SK-N-SH (cell line): Measurements from ENCODE around the gene FAM83D. TPM values are rescaled to one million over a fixed set of nuclear protein-coding genes. Genes with fewer than 3 reads are reported as not detected.

Source experiments
- CTCF ChIA-PET: fragments of 300-600, 350-600 bp; formaldehyde crosslinking; extraction: SDS; loops from one replicate; lab custom pipeline; 2021; lab: Yijun Ruan, JAX
- POLR2A ChIA-PET: fragments of 350-600 bp; sonication (Branson Sonifier 250); formaldehyde crosslinking; extraction: SDS; loops from one replicate; lab custom pipeline; 2020; ENCODE audit warnings: antibody characterized with exemption, inconsistent platforms; lab: Yijun Ruan, JAX
- DNase-seq: peaks from one replicate; pipeline ENCODE4 v3.0.0; 2012
- H2AFZ ChIP-seq: fragments of 200-600 bp; sonication (generic); 2 replicates; pipeline ENCODE4 v1.8.1; 2016; ENCODE audit warnings: antibody characterized with exemption, mild to moderate bottlenecking, low read depth
- H3F3A ChIP-seq: fragments of 200-600 bp; sonication (generic); replicated peaks from 2 replicates; pipeline ENCODE3; 2016; ENCODE audit warnings: antibody characterized with exemption, mild to moderate bottlenecking; ENCODE audit not compliant: insufficient read depth
- H3K27ac ChIP-seq, 2 experiments: fragments of 200-500 bp in 1 of 2; fragments of 200-600 bp in 1 of 2; sonication (Bioruptor generic) in 1 of 2; sonication (generic), shearing (Covaris generic) in 1 of 2; 2 replicates each; pipeline versions ENCODE4 v1.5.1 to v1.6.1; 2014 to 2016; ENCODE audit warnings: low read depth in 2 of 2, inconsistent platforms in 1 of 2, low read length in 1 of 2, mild to moderate bottlenecking in 1 of 2, mixed read lengths in 1 of 2
- H3K27me3 ChIP-seq: fragments of 200-600 bp; sonication (generic), shearing (Covaris generic); 2 replicates; pipeline ENCODE4 v1.6.1; 2016; ENCODE audit warnings: mixed run types; ENCODE audit not compliant: insufficient read depth
- H3K36me3 ChIP-seq, 2 experiments: fragments of 200-500 bp in 1 of 2; fragments of 200-600 bp in 1 of 2; sonication (Bioruptor generic) in 1 of 2; sonication (generic) in 1 of 2; replicated peaks in 1 of 2; 2 replicates each; pipeline versions ENCODE3 to v1.5.1; 2014 to 2016; ENCODE audit warnings: low read length in 1 of 2, mild to moderate bottlenecking in 1 of 2; ENCODE audit not compliant: insufficient read depth in 2 of 2, control insufficient read depth in 1 of 2
- H3K4me1 ChIP-seq, 2 experiments: fragments of 200-500 bp in 1 of 2; fragments of 200-600 bp in 1 of 2; sonication (Bioruptor generic) in 1 of 2; sonication (generic), shearing (Covaris generic) in 1 of 2; 2 replicates each; pipeline versions ENCODE4 v1.5.1 to v1.6.1; 2014 to 2016; ENCODE audit warnings: low read depth in 1 of 2, low read length in 1 of 2, mixed run types in 1 of 2; ENCODE audit not compliant: insufficient read depth in 2 of 2, control insufficient read depth in 1 of 2
- H3K4me2 ChIP-seq: fragments of 200-600 bp; sonication (generic), shearing (Covaris generic); 2 replicates; pipeline ENCODE4 v1.6.1; 2017; ENCODE audit warnings: mixed run types
- H3K4me3 ChIP-seq, 2 experiments: fragments of 200-500 bp in 1 of 2; fragments of 200-600 bp in 1 of 2; sonication (Bioruptor generic) in 1 of 2; sonication (generic), shearing (Covaris generic) in 1 of 2; 2 replicates each; pipeline versions ENCODE4 v1.5.1 to v1.8.1; 2014 to 2016; ENCODE audit warnings: low read depth in 2 of 2, inconsistent platforms in 1 of 2, low read length in 1 of 2, mild to moderate bottlenecking in 1 of 2, mixed read lengths in 1 of 2, moderate library complexity in 1 of 2
- H3K79me2 ChIP-seq: fragments of 200-600 bp; sonication (generic); 2 replicates; pipeline ENCODE4 v1.8.1; 2017; ENCODE audit warnings: mild to moderate bottlenecking; ENCODE audit not compliant: insufficient read depth
- H3K9ac ChIP-seq: fragments of 200-600 bp; sonication (generic); 2 replicates; pipeline ENCODE4 v1.6.1; 2017; ENCODE audit warnings: mixed run types
- H3K9me2 ChIP-seq: fragments of 200-600 bp; sonication (generic); 2 replicates; pipeline ENCODE4 v1.6.1; 2017; ENCODE audit warnings: mixed run types
- H3K9me3 ChIP-seq: fragments of 200-600 bp; sonication (generic); 2 replicates; pipeline ENCODE4 v1.6.1; 2017; ENCODE audit warnings: mixed run types, mild to moderate bottlenecking, moderate library complexity
- H4K20me1 ChIP-seq: fragments of 200-600 bp; sonication (generic); 2 replicates; pipeline ENCODE4 v1.6.1; 2017; ENCODE audit warnings: mild to moderate bottlenecking, mixed run types; ENCODE audit not compliant: insufficient read depth
- CHD2 ChIP-seq: fragments of 150-350 bp; IDR thresholded peaks from 2 replicates; pipeline ENCODE4 v1.6.1; 2018; ENCODE audit warnings: low read length; ENCODE audit not compliant: partially characterized antibody
- CTCF ChIP-seq: fragments of 200-600 bp; sonication (generic); IDR thresholded peaks from 2 replicates; pipeline ENCODE4 v1.6.1; 2017; ENCODE audit warnings: antibody characterized with exemption, mild to moderate bottlenecking, moderate library complexity
- ELF1 ChIP-seq: IDR thresholded peaks from 2 replicates; pipeline ENCODE4 v1.4.0; 2012
- EZH2phosphoT487 ChIP-seq: fragments of 200-600 bp; sonication (generic); IDR thresholded peaks from 2 replicates; pipeline ENCODE4 v1.6.1; 2017; ENCODE audit warnings: low read depth, mixed run types, mild to moderate bottlenecking, antibody characterized with exemption, moderate library complexity, borderline replicate concordance
- FOXJ3 ChIP-seq: sonication (generic); formaldehyde crosslinking; IDR thresholded peaks from 2 replicates; pipeline ENCODE4 v1.5.1; 2020; ENCODE audit warnings: mild to moderate bottlenecking, missing genetic modification reagents
- FOXM1 ChIP-seq: IDR thresholded peaks from 2 replicates; pipeline ENCODE4 v1.4.0; 2012; ENCODE audit warnings: low read depth, mild to moderate bottlenecking
- GABPA ChIP-seq: IDR thresholded peaks from 2 replicates; pipeline ENCODE4 v1.4.0; 2012; ENCODE audit warnings: low read depth, mild to moderate bottlenecking
- GATA2 ChIP-seq: sonication (generic); formaldehyde crosslinking; IDR thresholded peaks from 2 replicates; pipeline ENCODE4 v1.5.0; 2020; ENCODE audit warnings: mild to moderate bottlenecking, missing genetic modification reagents
- IRF3 ChIP-seq: fragments of 150-350 bp; IDR thresholded peaks from 2 replicates; pipeline ENCODE4 v1.6.1; 2016; ENCODE audit warnings: mild to moderate bottlenecking, low read depth, low read length
- JUND ChIP-seq: IDR thresholded peaks from 2 replicates; pipeline ENCODE4 v1.4.0; 2012
- MAX ChIP-seq: IDR thresholded peaks from 2 replicates; pipeline ENCODE4 v1.4.0; 2012; ENCODE audit warnings: low read depth
- MEF2A ChIP-seq: IDR thresholded peaks from 2 replicates; pipeline ENCODE4 v1.4.0; 2012; ENCODE audit warnings: low read depth, borderline replicate concordance
- MXI1 ChIP-seq: IDR thresholded peaks from 2 replicates; pipeline ENCODE4 v1.6.1; 2012; ENCODE audit warnings: mild to moderate bottlenecking, low read depth, low read length, improper control_type of control experiment
- NRF1 ChIP-seq: IDR thresholded peaks from 2 replicates; pipeline ENCODE4 v1.6.1; 2012; ENCODE audit warnings: low read depth, mild to moderate bottlenecking, low read length
- PBX3 ChIP-seq: IDR thresholded peaks from 2 replicates; pipeline ENCODE4; 2012
- POLR2AphosphoS5 ChIP-seq: IDR thresholded peaks from 2 replicates; pipeline ENCODE4 v1.6.1; 2012; ENCODE audit warnings: low read depth, low read length
- RAD21 ChIP-seq: IDR thresholded peaks from 2 replicates; pipeline ENCODE4 v1.6.1; 2012; ENCODE audit warnings: mild to moderate bottlenecking, low read length
- RCOR1 ChIP-seq: fragments of 150-350 bp; IDR thresholded peaks from 2 replicates; pipeline ENCODE4 v1.6.1; 2017; ENCODE audit warnings: antibody characterized with exemption, low read length
- RFX5 ChIP-seq: IDR thresholded peaks from 2 replicates; pipeline ENCODE4 v1.6.1; 2012; ENCODE audit warnings: mild to moderate bottlenecking, improper control_type of control experiment, low read length
- RXRA ChIP-seq: IDR thresholded peaks from 2 replicates; pipeline ENCODE4 v1.4.0; 2012; ENCODE audit warnings: low read depth, mild to moderate bottlenecking, borderline replicate concordance
- TEAD4 ChIP-seq: IDR thresholded peaks from 2 replicates; pipeline ENCODE4 v1.4.0; 2012; ENCODE audit warnings: mild to moderate bottlenecking, borderline replicate concordance; ENCODE audit not compliant: insufficient read depth
- USF2 ChIP-seq: fragments of 150-350 bp; IDR thresholded peaks from 2 replicates; pipeline ENCODE4 v1.6.1; 2017; ENCODE audit warnings: antibody characterized with exemption, low read length, low read depth, borderline replicate concordance
- WGBS: methylation state at CpG from one replicate; pipeline ENCODE4 v1.1.6; 2017; ENCODE audit warnings: low lambda C conversion rate; 5-methylcytosine and 5-hydroxymethylcytosine counted together
- polyA plus RNA-seq, 3 experiments: library from polyadenylated mRNA; depleted of rRNA; stranded (reverse); fragments of >200 nt; gene quantifications; 2 replicates each; pipeline ENCODE4 v1.2.3, GENCODE V29; 2012

The FAM83D gene
- polyA plus RNA-seq, 1 of the 3 experiments (the other 2 are of a cell fraction), result 21.5 TPM

GRCh38 chr20:38920411-38920810 lies 5.8 kb upstream of the FAM83D start:
- H3K9me2 ChIP-seq, result no peaks in the 10 kb centered on the region
- H3K79me2 ChIP-seq, result no peaks in the 10 kb centered on the region
- H3K9me3 ChIP-seq, result no peaks in the 10 kb centered on the region
- ChIA-PET CTCF (interaction anchor here (0.6 to 3.2 kb wide), 3 partner anchors 27 to 129 kb away, joined by 3 to 18 read pairs (median 12); no protein-coding TSS in a partner anchor), POLR2A (no interaction called here)
- no peak overlapping the region for H3K4me2 ChIP-seq
- no peak overlapping the region for H2AFZ ChIP-seq
- no peaks in the 10 kb centered on the region for H4K20me1 ChIP-seq
- H3K9ac ChIP-seq, result no peak overlapping the region
- no peak overlapping the region for H3K4me3 ChIP-seq
- no peaks in the 10 kb centered on the region for H3K4me1 ChIP-seq
- H3F3A ChIP-seq, result peaks cover 3% of the 10 kb centered on the region
- TF ChIP-seq RAD21 (no peak), FOXM1 (no peak), EZH2phosphoT487 (no peak), MXI1 (no peak), RXRA (no peak), RCOR1 (no peak), JUND (no peak), MEF2A (no peak), CTCF (no peak)
- no peak for DNase-seq
- peaks cover 11% of the 10 kb centered on the region; the same call in 1 of the 2 replicates for H3K27me3 ChIP-seq
- no peaks in the 10 kb centered on the region for H3K36me3 ChIP-seq
- WGBS, result 21% methylated on average over 3 of the region's 3 CpGs
- no peak overlapping the region for H3K27ac ChIP-seq

- Histone ChIP-seq H3K9me2 (no peaks in the 10 kb centered on the region), H3K4me1 (no peaks in the 10 kb centered on the region; a peak in 1 of 4 replicates), H3K79me2 (no peaks in the 10 kb centered on the region), H3F3A (peaks cover 3% of the 10 kb centered on the region), H3K36me3 (no peaks in the 10 kb centered on the region), H4K20me1 (no peaks in the 10 kb centered on the region), H3K27ac (no peak overlapping the region), H3K4me2 (no peak overlapping the region), H3K9me3 (no peaks in the 10 kb centered on the region), H3K4me3 (no peak overlapping the region), H3K27me3 (peaks cover 11% of the 10 kb centered on the region; the same call in 1 of the 2 replicates), H3K9ac (no peak overlapping the region), H2AFZ (no peak overlapping the region)
- ChIA-PET POLR2A (interaction anchor here (0.5 kb wide), 1 partner anchor 55 kb away, joined by 3 read pairs; no protein-coding TSS in a partner anchor), CTCF (interaction anchor here (0.8 to 3.2 kb wide), 4 partner anchors 27 to 191 kb away, joined by 3 to 18 read pairs (median 10); no protein-coding TSS in a partner anchor)
- WGBS, result 70% methylated on average over 9 of the region's 9 CpGs
- no peak for TF ChIP-seq RCOR1
- no peak for TF ChIP-seq IRF3
- no peak for TF ChIP-seq ELF1
- no peak for TF ChIP-seq PBX3
- TF ChIP-seq NRF1, result no peak
- TF ChIP-seq FOXJ3 (CRISPR knock-in tag), result no peak
- no peak for TF ChIP-seq TEAD4
- no peak for TF ChIP-seq RXRA
- TF ChIP-seq MAX, result no peak
- no peak for TF ChIP-seq POLR2AphosphoS5
- TF ChIP-seq GABPA, result no peak
- TF ChIP-seq FOXM1, result no peak
- no peak for TF ChIP-seq USF2
- TF ChIP-seq GATA2 (CRISPR knock-in tag), result no peak
- no peak for TF ChIP-seq RAD21
- no peak for TF ChIP-seq CHD2
- TF ChIP-seq RFX5, result no peak
- no peak for DNase-seq
These were observed 5.4 kb upstream of the FAM83D start for GRCh38 chr20:38920851-38921250.
